Germinal center (tissue), 1 donor: ENCODE results near the gene PPM1D.
"Not testable (repeated sequence)": the region's sequence is repeated elsewhere in the genome, so short reads cannot be mapped to it uniquely, and the experiment has no call there.

Experiments used
- DNase-seq: peaks from one replicate; pipeline ENCODE4 v3.0.0; 2012; ENCODE audit warnings: mixed read lengths, low spot score

PPM1D gene

GRCh38 chr17:60599620-60600489 lies at the start of gene PPM1D:
Gene PPM1D (plus strand): TSS chr17:60600193. CDS start chr17:60600415, 222 bp downstream.
- DNase-seq: peak; percentile 100

GRCh38 chr17:60552255-60552654 lies 47.7 kb upstream of the PPM1D start:
- DNase-seq: not testable (repeated sequence)

- DNase-seq: no peak
These were observed 45.6 kb upstream of the PPM1D start for GRCh38 chr17:60554377-60554788.

- DNase-seq: no peak
These were observed 44.2 kb upstream of the PPM1D start for GRCh38 chr17:60555786-60556185.

- no peak for DNase-seq
These were observed 42.2 kb upstream of the PPM1D start for GRCh38 chr17:60557805-60558204.

GRCh38 chr17:60559659-60559994 lies 40.4 kb upstream of the PPM1D start:
- DNase-seq: no peak

DNA sequence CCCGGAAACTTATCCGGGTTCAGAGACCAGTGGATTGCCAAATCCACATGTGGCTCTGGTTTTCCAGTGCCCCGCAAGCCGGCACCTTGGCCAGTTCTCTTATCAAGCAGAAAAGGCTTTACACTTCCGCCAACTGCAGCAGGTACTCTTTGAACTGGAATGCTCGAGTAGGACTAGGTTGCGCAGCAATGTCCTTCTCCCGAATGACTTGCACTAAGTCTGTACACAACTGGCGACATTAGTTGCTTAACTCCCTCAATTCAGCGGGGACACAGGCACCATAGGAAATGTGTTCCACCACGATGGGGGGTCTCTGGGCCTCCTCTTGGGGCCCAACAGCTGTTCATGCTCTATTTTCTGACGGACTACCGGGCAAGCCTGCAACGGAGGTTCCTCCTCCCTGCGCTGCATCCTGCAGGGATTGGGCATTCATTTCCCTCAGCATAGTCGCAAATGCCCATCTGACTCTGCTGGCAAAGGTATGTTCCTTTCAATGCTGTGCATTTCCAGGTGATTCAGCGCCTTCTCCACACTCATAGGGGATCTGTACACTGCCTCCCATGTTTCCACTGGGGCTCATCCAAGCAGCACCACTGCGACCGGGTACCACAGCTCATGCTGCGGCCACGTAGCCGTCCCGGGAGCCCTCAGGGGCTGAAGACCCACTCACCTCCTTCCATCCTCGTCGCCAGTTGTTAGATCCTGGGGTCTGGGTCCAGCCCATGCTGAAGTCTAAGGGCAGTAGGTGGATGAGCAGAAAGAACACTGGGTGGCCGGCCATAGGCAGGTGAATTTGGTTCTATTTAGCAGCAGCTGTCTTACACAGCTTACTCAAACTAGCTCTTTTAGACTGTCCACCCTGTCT lies 39.8 kb upstream of the PPM1D start:
- DNase-seq: no peak

DNA sequence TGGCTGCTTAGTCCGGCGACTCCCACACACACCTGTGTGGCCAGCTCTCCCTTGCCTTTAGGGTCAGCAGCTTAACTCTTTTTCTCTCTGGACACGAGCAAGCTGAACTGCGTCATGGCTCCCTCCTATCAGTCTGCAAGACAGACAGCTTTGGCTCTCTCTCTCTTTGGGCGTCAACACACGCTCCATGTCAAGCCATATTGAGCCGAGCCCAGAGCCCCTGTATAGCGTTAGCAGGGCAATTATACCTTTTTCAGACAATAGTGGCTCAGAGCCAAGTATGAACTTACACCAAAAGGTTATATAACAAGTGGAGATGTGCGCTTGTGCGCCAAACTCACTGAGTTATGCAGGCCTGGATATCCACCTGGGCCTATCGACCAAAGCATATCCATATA lies 39.1 kb upstream of the PPM1D start:
- DNase-seq: no peak

GRCh38 chr17:60562421-60562820 lies 37.6 kb upstream of the PPM1D start:
- DNase-seq: no peak

DNA sequence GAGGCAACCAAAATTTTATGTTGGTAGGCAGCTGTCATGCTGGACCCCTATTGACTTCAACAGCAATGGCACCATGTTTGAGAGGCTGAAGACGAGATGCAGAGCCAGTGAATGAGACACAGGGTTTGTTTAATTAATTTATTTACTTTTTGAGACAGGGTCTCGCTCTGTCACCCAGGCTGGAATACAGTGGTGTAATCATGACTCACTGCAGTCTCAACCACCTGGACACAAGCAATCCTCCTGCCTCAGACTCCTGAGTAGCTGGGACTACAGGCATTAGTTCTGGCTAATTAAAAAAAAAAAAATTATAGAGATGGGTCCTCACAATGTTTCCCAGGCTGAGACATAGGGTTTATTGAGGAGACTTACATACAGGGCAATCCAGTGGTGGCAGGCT lies 36.2 kb upstream of the PPM1D start:
- DNase-seq: no peak

DNA sequence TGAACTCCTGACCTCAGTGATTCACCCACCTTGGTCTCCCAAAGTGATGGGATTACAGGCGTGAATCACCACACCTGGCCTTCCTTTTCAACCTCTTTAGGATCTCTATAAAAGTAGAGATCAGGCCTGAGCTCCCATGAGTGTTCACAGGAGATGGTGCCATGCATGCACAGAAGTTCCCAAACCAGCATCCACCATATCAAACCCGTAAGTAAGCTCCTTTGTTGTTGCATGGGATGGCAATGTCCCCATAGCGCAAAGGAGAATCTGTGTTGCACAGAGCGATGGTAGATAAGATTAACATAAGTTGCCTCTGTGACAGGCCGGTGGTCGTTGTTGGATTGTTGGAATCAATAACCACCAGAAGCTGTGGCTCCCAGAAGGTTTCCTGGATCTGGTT lies 34.8 kb upstream of the PPM1D start:
- DNase-seq: no peak

DNA sequence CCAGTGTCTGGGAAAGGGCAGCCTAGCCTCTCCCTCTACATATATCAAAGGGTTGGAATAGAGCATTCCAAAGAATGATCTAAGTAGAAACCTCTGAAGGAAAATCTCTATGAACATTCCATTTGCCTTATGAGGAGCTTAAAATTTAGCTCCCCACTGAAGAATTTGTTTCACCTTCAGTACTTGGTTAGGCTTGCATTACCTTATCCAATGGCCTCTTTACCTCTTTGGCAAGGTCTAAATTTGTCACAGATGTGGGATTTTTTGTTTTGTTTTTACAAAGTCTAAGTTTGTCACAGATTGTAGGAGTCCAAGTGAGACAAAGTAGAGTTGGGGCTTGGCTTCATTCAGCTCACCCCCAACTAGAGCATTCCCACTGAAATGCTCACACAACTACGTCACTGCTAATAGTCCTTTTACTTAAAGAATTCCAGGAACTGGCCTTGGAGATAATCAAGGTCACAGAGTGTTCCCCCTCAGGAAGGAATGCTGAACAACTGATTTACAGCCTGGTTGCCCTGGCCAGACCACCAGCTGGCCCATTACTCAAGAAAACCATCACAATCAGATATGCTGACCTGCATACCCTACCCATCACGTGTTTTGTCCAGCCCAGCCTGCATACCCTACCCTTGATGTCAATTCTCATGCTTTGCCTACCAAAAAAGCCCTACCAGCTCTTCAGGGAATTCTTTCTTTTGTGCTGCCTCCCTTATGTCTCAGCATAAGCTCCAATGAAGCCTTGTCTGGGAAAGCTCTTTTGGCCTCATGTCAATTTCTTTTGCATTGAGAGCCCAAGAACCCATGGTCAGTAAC lies 26.5 kb upstream of the PPM1D start:
- DNase-seq: no peak

DNA sequence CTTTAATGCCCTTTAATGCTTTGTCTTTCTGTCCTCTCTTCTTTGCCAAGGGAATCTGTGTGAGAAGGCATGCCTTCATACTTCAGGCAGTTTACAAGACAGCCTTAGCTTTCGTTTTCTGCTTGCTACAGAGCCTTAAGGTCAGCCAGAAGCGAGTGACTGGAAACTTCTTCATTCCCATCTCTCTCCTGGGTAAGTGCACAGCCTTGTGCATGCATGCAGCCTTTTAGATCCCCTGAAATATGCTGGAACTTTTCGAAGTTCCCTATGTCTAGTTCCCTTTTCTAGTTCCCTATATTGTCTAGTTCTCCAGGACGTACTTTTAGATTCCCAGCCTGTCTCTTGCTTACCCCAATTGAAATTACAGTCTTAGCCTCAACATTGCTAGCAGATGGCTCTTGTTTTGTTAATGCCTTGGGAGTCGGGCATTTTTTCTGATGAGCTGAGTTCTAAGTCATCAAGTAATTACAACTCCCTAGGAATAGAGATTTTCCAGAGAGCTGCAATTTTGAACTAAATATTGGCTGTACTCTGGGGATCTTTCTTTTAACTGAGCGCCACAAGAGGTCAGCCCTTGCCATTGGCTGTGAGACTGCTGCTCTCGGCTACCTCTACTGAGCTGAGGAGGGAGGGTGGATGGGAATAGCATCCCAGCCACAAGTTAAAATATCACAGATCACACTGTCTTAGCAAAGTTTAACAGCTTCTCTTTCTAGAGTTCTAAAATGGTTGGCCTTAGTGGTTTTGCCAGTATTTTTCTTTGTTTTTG lies 22.7 kb upstream of the PPM1D start:
- no peak for DNase-seq

GRCh38 chr17:60579090-60579489 lies 20.9 kb upstream of the PPM1D start:
- DNase-seq: no peak

- DNase-seq: no peak
These were observed 20.4 kb upstream of the PPM1D start for GRCh38 chr17:60579551-60579950.

- no peak for DNase-seq
These were observed 17.0 kb upstream of the PPM1D start for GRCh38 chr17:60583008-60583407.

DNA sequence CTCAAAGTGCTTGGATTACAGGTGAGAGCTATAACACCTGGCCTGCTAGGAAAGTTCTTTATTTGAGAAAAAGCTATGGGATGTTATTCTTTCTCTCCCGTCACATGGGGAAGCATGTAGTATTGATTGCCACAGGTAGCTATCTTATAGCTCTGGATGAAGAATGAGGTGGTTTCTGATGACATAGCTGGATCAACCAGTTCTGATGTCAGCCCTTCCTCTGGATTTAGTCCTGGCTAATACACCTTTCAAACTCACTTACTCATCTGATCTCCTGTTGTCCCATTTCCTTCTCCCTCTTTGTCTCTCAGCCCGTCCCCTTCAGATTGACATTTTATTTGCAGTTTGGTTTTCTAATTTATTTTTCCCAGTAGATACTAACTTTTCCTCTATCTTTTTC lies 14.1 kb upstream of the PPM1D start:
- DNase-seq: no peak

DNA sequence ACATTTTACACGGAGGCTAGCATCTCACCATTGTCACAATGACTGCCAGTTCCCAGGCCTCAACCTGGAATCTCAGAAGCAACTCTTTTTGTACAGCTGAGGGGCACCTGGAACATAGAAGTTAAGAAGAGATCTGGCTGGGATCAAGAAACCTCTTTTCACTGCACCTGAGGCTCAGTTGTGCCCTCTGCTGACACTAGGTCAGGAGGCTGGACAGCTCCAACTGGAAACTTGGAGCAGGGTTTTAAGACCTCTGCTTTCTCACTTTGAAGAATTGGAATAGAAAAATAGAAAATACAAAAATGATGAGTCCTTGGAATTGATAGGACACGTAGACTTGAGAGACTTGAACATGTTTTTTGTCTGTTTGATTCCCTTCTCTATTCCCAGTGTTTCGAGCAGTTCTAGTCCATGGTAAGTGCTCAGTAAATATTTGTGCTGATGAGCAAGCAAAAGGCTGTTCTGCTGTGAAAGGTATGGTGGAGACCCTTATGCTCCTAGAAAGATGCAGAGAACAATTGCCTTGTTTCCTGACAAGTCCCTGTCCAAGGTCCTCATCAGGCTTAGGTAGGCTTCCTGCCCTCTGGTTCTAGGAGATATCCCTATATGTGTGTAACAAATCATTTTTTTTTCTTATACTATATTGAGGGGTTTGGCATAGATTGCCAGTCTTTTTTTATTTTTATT lies 13.6 kb upstream of the PPM1D start:
- no peak for DNase-seq

GRCh38 chr17:60590070-60590469 lies 9.9 kb upstream of the PPM1D start:
- no peak for DNase-seq

- no peak for DNase-seq
These were observed 7.2 kb upstream of the PPM1D start for GRCh38 chr17:60592750-60593149.

DNA sequence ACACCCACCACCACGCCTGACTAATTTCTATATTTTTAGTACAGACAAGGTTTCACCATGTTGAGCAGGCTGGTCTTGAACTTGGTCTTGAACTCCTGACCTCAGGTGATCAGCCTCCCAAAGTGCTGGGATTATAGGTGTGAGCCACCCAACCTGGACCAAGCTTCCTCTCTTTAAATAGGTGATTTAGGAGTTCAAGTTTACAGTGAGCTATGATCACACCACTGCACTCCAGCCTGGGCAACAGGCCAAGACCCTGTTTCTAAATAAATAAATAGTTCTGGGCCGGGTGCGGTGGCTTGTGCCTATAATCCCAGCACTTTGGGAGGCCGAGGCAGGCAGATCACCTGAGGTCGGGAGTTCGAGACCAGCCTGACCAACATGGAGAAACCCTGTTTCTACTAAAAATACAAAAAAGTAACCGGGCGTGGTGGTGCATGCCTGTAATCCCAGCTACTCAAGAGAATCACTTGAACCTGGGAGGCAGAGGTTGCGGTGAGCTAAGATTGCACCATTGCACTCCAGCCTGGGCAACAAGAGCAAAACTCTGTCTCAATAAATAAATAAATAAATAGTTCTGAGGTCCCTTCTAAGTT lies 6.5 kb upstream of the PPM1D start:
- not testable (repeated sequence) for DNase-seq
